Karpas-422 (cell line): ENCODE results near the gene ST7. TPM values are rescaled to one million over a fixed set of nuclear protein-coding genes. Genes with fewer than 3 reads are reported as not detected.

Source experiments
- DNase-seq: peaks from one replicate; pipeline ENCODE4 v3.0.0-alpha.2; 2015
- H2AFZ ChIP-seq: fragments of 200-600 bp; sonication (generic); 2 replicates; pipeline ENCODE4 v1.6.1; 2014; ENCODE audit warnings: antibody characterized with exemption, low read length, mixed read lengths
- H3K27ac ChIP-seq: fragments of 200-600 bp; sonication (generic); 2 replicates; pipeline ENCODE4 v1.5.1; 2014; ENCODE audit warnings: mild to moderate bottlenecking, low read length, moderate library complexity
- H3K27me3 ChIP-seq: fragments of 200-600 bp; sonication (generic); 2 replicates; pipeline ENCODE4 v1.6.1; 2014; ENCODE audit warnings: low read length, mixed read lengths
- H3K36me3 ChIP-seq: fragments of 200-600 bp; sonication (generic); 2 replicates; pipeline ENCODE4 v1.6.1; 2014; ENCODE audit warnings: low read length, mixed read lengths; ENCODE audit not compliant: insufficient read depth
- H3K4me1 ChIP-seq: fragments of 200-600 bp; sonication (generic); 2 replicates; pipeline ENCODE4 v1.6.1; 2014; ENCODE audit warnings: mild to moderate bottlenecking, low read length, mixed read lengths
- H3K4me2 ChIP-seq: fragments of 200-600 bp; sonication (generic); 2 replicates; pipeline ENCODE4 v1.6.1; 2014; ENCODE audit warnings: low read length, low read depth, mild to moderate bottlenecking; ENCODE audit not compliant: poor library complexity, severe bottlenecking
- H3K4me3 ChIP-seq: fragments of 200-600 bp; sonication (generic); 2 replicates; pipeline ENCODE4 v1.5.1; 2014; ENCODE audit warnings: mild to moderate bottlenecking, antibody characterized with exemption, low read length, mixed read lengths
- H3K79me2 ChIP-seq: fragments of 200-600 bp; sonication (generic); 2 replicates; pipeline ENCODE4 v1.6.1; 2014; ENCODE audit warnings: mild to moderate bottlenecking, low read length, mixed read lengths
- H3K9ac ChIP-seq: fragments of 200-600 bp; sonication (generic); 2 replicates; pipeline ENCODE4 v1.6.0; 2014; ENCODE audit warnings: low read length
- H3K9me2 ChIP-seq: fragments of 200-600 bp; sonication (generic), shearing (Covaris generic); replicated peaks from 2 replicates; pipeline ENCODE4 v1.6.0; 2014; ENCODE audit warnings: mild to moderate bottlenecking, low read length, moderate library complexity; ENCODE audit not compliant: insufficient read depth
- H3K9me3 ChIP-seq: fragments of 300-700, 200-600 bp; sonication (generic); 2 replicates; pipeline ENCODE4 v1.6.1; 2014; ENCODE audit warnings: low read length, mixed read lengths
- H4K20me1 ChIP-seq: fragments of 200-600 bp; sonication (generic); 2 replicates; pipeline ENCODE4 v1.6.1; 2014; ENCODE audit warnings: mild to moderate bottlenecking, antibody characterized with exemption, low read length, low read depth; ENCODE audit not compliant: insufficient read depth
- total RNA-seq: library from RNA; depleted of rRNA; stranded (reverse); fragments of >200 nt; shearing (Covaris generic); gene quantifications from 2 replicates; pipeline ENCODE4 v1.2.3, GENCODE V29; 2014; ENCODE audit warnings: low replicate concordance

The ST7 gene
- total RNA-seq, 1 experiment from 2014 or later: 4.6 TPM

GRCh38 chr7:117203205-117203604, 249.9 kb downstream of the ST7 start:
- no peaks in the 10 kb centered on the region for H4K20me1 ChIP-seq
- no peak overlapping the region for H3K27ac ChIP-seq
- H3K4me3 ChIP-seq: no peak overlapping the region
- no peak for DNase-seq
- no peaks in the 10 kb centered on the region for H3K36me3 ChIP-seq
- H2AFZ ChIP-seq: no peak overlapping the region
- H3K27me3 ChIP-seq: no peaks in the 10 kb centered on the region
- H3K4me2 ChIP-seq: no peak overlapping the region
- H3K4me1 ChIP-seq: no peaks in the 10 kb centered on the region
- H3K9me2 ChIP-seq: no peaks in the 10 kb centered on the region
- H3K9ac ChIP-seq: no peak overlapping the region
- no peaks in the 10 kb centered on the region for H3K79me2 ChIP-seq
- no peaks in the 10 kb centered on the region for H3K9me3 ChIP-seq

GRCh38 chr7:117205873-117206272, 252.6 kb downstream of the ST7 start:
- Histone ChIP-seq H3K4me1 (no peaks in the 10 kb centered on the region), H3K4me2 (no peak overlapping the region), H3K9me3 (no peaks in the 10 kb centered on the region), H3K9ac (no peak overlapping the region), H2AFZ (no peak overlapping the region), H3K36me3 (no peaks in the 10 kb centered on the region), H3K27me3 (no peaks in the 10 kb centered on the region), H3K79me2 (no peaks in the 10 kb centered on the region), H3K27ac (no peak overlapping the region), H4K20me1 (no peaks in the 10 kb centered on the region), H3K4me3 (no peak overlapping the region), H3K9me2 (no peaks in the 10 kb centered on the region)
- DNase-seq: no peak

GRCh38 chr7:117208257-117208656, 255.0 kb downstream of the ST7 start:
- Histone ChIP-seq H3K4me1 (no peaks in the 10 kb centered on the region), H3K9me2 (no peaks in the 10 kb centered on the region), H3K27me3 (no peaks in the 10 kb centered on the region), H3K36me3 (no peaks in the 10 kb centered on the region), H3K27ac (no peak overlapping the region), H4K20me1 (no peaks in the 10 kb centered on the region), H3K4me2 (no peak overlapping the region), H3K9ac (no peak overlapping the region), H2AFZ (no peak overlapping the region), H3K4me3 (no peak overlapping the region), H3K9me3 (no peaks in the 10 kb centered on the region), H3K79me2 (no peaks in the 10 kb centered on the region)
- no peak for DNase-seq

GRCh38 chr7:117210397-117210796, 257.1 kb downstream of the ST7 start:
- Histone ChIP-seq H3K9me3 (no peaks in the 10 kb centered on the region), H3K4me2 (no peak overlapping the region), H3K9me2 (no peaks in the 10 kb centered on the region), H3K9ac (no peak overlapping the region), H4K20me1 (no peaks in the 10 kb centered on the region), H2AFZ (no peak overlapping the region), H3K27ac (no peak overlapping the region), H3K4me1 (no peaks in the 10 kb centered on the region), H3K4me3 (no peak overlapping the region), H3K36me3 (no peaks in the 10 kb centered on the region), H3K79me2 (no peaks in the 10 kb centered on the region), H3K27me3 (no peaks in the 10 kb centered on the region)
- no peak for DNase-seq

GRCh38 chr7:117210908-117211307, 257.6 kb downstream of the ST7 start:
- DNase-seq: no peak
- Histone ChIP-seq H3K27me3 (no peaks in the 10 kb centered on the region), H3K4me1 (no peaks in the 10 kb centered on the region), H3K9me2 (no peaks in the 10 kb centered on the region), H2AFZ (no peak overlapping the region), H3K9ac (no peak overlapping the region), H4K20me1 (no peaks in the 10 kb centered on the region), H3K4me3 (no peak overlapping the region), H3K79me2 (no peaks in the 10 kb centered on the region), H3K4me2 (no peak overlapping the region), H3K9me3 (no peaks in the 10 kb centered on the region), H3K27ac (no peak overlapping the region), H3K36me3 (no peaks in the 10 kb centered on the region)

- H3K27ac ChIP-seq: no peak overlapping the region
- no peak overlapping the region for H3K4me3 ChIP-seq
- H3K79me2 ChIP-seq: no peaks in the 10 kb centered on the region
- H3K9me3 ChIP-seq: no peaks in the 10 kb centered on the region
- H3K9ac ChIP-seq: no peak overlapping the region
- no peaks in the 10 kb centered on the region for H3K36me3 ChIP-seq
- no peak overlapping the region for H3K4me2 ChIP-seq
- no peak for DNase-seq
- H3K4me1 ChIP-seq: no peaks in the 10 kb centered on the region
- no peaks in the 10 kb centered on the region for H3K9me2 ChIP-seq
- H3K27me3 ChIP-seq: no peaks in the 10 kb centered on the region
- H2AFZ ChIP-seq: no peak overlapping the region
- H4K20me1 ChIP-seq: no peaks in the 10 kb centered on the region
These were observed 258.3 kb downstream of the ST7 start for GRCh38 chr7:117211614-117212013.

- no peaks in the 10 kb centered on the region for H3K9me3 ChIP-seq
- H3K4me2 ChIP-seq: no peak overlapping the region
- no peak overlapping the region for H3K9ac ChIP-seq
- H3K27ac ChIP-seq: no peak overlapping the region
- H3K27me3 ChIP-seq: no peaks in the 10 kb centered on the region
- no peaks in the 10 kb centered on the region for H3K9me2 ChIP-seq
- no peaks in the 10 kb centered on the region for H4K20me1 ChIP-seq
- no peaks in the 10 kb centered on the region for H3K36me3 ChIP-seq
- no peaks in the 10 kb centered on the region for H3K4me1 ChIP-seq
- no peak overlapping the region for H2AFZ ChIP-seq
- peak; percentile 83 for DNase-seq
- no peaks in the 10 kb centered on the region for H3K79me2 ChIP-seq
- no peak overlapping the region for H3K4me3 ChIP-seq
These were observed 259.9 kb downstream of the ST7 start for GRCh38 chr7:117212969-117213877.

GRCh38 chr7:117216010-117216409, 262.7 kb downstream of the ST7 start:
- Histone ChIP-seq H3K4me2 (no peak overlapping the region), H3K9me2 (no peaks in the 10 kb centered on the region), H3K36me3 (no peaks in the 10 kb centered on the region), H3K79me2 (no peaks in the 10 kb centered on the region), H3K9me3 (no peaks in the 10 kb centered on the region), H3K4me3 (no peak overlapping the region), H3K9ac (no peak overlapping the region), H4K20me1 (no peaks in the 10 kb centered on the region), H2AFZ (no peak overlapping the region), H3K27me3 (no peaks in the 10 kb centered on the region), H3K27ac (no peak overlapping the region), H3K4me1 (no peaks in the 10 kb centered on the region)
- no peak for DNase-seq
